Stimulated activated CD8-positive, alpha-beta memory T cell treated with anti-CD3 and anti-CD28 coated beads, Interleukin-2, amount 100 ng/mL, for 48 hours (primary cell): ENCODE data around the gene BMP2.

Source experiments
- DNase-seq, 2 donors: peaks; one replicate each; pipeline ENCODE4 v3.0.0-alpha.2; 2020; ENCODE audit warnings: low read depth in 2 of 2

The BMP2 gene

DNA sequence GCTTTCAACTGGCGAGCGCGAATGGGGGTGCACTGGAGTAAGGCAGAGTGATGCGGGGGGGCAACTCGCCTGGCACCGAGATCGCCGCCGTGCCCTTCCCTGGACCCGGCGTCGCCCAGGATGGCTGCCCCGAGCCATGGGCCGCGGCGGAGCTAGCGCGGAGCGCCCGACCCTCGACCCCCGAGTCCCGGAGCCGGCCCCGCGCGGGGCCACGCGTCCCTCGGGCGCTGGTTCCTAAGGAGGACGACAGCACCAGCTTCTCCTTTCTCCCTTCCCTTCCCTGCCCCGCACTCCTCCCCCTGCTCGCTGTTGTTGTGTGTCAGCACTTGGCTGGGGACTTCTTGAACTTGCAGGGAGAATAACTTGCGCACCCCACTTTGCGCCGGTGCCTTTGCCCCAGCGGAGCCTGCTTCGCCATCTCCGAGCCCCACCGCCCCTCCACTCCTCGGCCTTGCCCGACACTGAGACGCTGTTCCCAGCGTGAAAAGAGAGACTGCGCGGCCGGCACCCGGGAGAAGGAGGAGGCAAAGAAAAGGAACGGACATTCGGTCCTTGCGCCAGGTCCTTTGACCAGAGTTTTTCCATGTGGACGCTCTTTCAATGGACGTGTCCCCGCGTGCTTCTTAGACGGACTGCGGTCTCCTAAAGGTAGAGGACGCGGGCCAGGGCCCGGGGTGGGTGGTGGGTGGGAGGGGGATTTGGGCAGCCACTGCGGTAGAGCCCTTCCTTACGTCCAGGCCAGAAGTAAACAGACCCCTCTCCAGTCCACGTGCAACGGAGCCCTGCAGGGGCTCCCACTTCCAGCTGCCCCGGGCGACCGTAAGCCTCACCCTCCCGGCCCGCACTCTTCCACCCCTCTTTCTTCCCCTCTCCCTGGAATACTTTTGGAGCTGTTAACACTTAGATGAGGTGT is 998 bp downstream of the BMP2 start:
- no peak for DNase-seq

DNA sequence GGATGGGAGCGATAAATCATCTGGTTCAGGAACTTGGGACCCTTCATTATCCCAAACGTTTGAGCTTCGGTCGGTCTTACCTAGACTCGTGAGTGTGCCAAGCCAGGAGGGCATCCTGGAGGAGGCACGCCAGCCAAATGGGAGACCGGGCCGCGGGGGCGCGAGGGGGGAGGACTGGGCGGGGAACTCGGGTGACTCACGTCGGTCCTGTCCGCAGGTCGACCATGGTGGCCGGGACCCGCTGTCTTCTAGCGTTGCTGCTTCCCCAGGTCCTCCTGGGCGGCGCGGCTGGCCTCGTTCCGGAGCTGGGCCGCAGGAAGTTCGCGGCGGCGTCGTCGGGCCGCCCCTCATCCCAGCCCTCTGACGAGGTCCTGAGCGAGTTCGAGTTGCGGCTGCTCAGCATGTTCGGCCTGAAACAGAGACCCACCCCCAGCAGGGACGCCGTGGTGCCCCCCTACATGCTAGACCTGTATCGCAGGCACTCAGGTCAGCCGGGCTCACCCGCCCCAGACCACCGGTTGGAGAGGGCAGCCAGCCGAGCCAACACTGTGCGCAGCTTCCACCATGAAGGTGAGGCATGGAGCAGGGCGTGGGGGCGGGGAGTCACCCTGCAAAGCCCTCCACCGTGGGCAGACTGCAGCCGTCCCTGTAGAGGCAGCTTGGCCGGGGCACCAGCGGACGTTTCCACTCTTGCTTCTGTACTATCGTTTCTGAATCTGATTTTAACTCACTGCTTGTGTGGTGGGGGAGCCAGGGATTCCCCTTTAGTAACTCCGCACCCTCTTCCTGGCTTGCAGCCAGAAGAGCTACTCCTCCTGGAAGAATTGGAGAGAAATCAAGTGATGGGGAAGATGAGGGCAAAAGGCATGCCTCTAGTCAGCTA is 2.7 kb downstream of the BMP2 start:
- DNase-seq = no peak

DNA sequence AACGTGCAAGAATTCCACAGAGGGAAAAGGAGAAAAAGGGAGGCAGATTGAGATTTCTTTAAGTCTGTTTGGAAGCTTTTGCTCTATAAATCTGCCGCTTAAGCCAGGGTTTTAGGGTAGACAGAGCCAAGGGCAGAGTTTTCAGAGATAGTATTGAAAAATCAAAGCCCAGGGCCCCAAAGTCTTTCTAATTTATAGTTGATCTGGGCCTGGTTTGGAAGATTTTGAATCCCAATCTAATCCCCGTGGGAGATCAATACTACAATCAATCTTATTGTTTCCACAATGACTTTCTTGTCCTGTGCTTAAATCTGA is 3.3 kb downstream of the BMP2 start:
- no peak for DNase-seq

DNA sequence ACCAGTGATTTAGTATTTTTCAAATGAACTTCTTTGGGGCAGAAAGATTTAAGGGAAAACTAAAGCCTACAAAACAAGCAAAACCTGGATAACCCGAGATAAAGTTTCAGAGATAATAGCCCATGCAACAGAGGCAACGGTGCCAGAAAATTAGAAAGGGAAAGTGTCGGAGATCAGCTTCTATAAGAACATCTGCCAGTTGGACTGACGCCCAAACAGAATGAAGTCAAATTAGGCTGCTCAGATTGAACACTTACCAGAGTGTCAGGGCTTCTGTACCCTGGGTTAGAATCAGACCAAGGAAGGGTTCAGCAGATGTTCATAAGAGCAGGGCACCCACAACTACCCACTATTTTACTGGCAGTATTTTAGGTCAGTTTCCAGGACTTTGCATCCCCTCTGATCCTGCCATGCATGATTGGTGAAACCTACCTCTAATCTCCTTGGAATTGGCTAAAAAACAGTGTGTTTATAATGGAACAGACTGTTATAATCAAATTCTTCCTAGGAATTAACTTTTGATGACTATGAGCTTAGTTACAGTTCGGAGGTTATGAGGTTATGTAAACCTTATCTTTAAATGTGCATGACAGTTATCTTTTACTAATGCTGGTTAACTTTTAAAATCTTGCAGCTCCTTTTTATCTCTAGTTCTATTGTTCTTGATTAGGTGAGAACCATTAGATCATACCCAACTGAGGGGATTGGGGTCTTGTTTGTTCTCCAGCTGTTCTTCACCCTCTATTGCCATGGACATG is 13.1 kb downstream of the BMP2 start:
- DNase-seq = no peak

DNA sequence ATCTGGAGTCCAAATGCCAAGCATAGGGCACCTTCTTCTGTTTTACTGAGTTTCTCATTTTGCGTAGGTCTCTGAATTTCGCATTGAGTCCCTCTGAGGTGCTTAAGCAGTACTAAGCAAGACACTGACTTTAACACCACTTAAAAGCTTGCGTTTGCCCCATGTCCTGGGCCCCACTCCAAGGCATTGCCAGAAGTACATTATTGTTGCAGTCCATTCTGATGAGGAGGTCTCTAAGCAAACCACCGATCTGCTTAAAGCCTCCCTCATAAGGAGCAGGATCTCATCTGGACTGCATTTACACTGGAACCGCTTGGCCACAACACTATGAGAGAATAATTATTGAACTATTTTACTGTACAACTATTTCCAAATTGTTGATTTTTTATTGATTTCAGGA is 16.3 kb downstream of the BMP2 start:
- DNase-seq = no peak

DNA sequence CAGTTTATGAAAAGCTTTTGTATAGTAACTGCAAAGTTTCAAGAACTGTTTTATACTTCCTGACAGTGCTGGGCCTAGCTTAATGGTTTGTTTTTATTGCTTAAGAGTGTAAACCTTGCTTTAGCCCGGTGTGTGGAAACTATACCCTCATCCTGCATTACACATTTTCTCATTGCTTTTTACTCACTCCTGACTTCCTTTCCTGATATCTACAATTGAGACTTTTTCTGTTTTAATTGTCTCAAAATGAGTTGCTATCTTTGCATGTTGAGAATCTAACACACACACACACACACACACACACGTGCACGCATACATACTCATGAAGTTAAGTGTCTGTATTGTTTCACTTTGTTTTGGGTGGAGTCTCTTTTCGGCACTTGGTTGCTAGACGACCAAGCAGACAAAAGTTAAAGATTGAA is 16.7 kb downstream of the BMP2 start:
- no peak for DNase-seq

DNA sequence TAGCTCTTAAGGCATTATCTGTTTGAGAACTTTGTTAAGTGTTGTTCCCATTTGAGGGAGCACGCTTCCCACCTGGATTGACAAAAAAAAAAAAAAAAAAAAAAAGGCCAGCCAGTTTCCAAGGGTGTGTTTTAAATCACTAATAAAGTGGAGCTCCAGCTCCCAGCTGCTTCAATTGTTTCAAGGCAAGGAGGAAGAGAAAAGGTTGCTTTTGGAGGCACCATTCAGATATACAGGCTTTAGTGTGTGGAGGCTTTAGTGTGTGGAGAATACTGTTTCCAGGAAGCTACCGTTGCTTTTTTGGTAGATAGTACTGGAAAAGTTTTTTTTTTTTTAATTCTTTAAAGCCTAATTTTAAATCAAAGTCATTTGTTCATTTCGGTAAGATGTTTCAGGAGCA is 17.3 kb downstream of the BMP2 start:
- no peak for DNase-seq

DNA sequence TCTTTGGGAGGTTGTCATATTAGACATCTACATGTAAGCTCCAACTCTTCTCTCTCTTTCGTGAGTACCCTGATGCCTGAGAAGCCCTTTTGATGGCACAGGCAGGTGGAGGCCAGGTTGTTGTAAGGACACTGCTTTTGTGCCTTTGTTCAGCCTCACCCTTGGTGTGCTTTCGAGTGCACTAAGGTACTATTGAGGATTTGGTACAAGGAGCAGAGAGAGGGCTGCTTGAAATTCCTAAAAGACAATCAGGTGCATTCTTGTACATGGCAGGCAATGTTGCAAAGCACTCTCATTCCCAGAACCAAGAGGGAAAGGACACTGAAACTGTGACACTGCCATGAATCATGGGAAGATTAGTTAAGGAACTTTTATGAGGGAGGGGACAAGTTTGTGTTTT is 19.1 kb downstream of the BMP2 start:
- DNase-seq = no peak

DNA sequence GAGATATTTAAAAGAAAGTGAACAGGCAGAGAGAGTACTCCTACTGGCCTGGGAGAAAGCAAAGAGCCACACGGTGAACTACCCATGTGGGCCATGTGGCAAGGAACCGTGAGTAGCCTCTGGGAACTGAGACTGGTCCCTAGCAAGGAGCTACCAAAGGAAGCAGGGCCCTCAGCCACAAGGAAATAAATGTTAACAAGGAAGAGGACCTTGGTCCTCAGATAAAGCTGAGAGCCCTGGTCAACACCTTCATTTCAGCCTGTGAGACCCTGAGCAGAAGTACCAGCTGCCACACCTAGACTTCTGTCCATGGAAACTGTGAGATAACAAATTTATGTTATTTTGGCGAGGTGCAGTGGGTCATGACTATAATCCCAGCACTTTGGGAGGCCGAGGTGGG is 25.3 kb downstream of the BMP2 start:
- no peak for DNase-seq

DNA sequence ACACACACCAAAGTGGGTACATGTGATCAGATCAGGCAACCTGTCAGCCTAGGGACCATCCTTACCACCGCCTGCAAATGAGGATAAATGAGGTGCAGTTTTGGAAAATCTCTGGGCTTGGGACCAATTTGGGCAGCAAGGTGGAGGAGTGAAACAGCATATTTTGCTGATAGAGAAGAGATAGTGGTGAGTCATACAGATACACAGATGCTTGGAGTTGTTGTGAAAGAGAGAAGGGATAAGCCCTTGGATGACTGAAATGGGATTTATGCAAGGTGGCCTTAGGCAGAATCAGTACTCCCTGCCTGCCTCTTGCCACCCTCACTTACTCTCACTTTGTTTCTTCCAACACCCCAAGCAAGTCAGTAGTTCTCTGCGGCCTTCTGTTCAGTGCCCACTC is 34.7 kb downstream of the BMP2 start:
- no peak for DNase-seq

DNA sequence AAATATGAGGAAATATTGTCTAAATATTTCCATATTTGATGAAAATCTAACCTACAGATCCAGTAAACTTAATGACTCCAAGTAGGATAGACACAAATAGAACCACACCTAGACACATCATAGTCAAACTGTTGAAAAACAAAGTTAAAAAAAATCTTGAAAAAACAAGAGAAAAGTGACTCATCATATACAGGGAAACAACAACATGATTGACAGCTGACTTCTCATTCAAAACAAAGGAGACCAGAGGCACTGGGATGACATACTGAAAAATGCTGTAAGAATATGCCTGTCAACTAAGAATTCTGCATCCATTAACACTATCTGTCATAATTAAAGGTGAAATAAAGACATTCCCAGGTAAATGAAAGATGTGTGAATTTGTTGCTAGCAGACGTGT is 38.8 kb downstream of the BMP2 start:
- no peak for DNase-seq

DNA sequence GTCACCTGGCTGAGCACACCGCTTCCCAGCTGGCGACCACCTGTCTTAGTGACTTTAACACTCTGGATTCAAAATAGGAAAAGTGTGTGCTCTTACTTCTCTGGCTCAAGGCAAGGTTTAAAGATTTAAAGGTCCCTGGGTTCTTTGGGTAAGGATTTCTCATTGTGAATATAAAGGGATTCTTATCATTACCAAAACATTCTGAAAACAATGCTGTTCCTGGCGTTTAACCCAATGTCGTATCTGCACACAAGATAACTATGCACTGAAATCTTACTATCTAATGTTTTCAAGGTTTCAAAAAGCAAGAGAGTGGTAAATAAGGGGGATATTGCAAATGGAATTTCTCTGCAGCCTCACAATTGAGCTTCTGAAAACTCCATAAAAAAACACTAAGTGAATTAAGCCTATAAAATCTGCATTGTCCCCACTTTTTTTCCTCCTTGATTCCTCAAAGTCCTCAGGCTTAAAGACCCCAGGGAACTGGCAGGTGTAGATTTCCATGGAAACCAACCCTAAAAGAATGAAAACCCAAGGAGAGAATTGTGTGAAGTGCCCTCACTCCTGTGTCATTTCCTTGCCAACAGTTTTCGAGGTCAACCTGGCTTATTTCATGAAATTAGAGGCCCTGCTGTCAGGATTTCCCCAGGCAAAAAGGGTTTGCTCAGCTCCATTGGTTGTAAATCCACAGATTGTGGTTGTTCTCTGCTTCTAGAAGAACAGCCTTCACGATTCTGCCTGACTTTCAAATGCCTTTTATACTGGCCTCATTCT is 44.0 kb downstream of the BMP2 start:
- DNase-seq = no peak

DNA sequence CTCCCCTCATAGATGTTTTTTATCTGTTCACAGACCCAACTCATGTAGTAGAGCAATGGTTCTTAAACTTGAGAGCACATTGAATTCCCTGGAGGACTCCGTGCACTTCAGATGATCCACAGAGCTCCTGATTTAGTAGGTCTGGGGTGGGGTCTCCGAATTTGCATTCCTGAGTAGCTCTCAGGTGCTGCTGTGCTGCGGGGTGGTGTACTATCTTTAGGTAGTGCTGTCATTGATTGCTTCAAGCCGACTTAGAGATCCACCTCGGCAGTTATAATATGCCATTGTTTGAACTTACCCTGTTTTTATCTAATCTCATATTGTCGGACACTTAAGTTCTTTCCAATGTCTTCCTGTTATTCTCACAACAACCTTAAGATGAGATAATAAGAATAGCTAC is 45.0 kb downstream of the BMP2 start:
- DNase-seq = no peak

DNA sequence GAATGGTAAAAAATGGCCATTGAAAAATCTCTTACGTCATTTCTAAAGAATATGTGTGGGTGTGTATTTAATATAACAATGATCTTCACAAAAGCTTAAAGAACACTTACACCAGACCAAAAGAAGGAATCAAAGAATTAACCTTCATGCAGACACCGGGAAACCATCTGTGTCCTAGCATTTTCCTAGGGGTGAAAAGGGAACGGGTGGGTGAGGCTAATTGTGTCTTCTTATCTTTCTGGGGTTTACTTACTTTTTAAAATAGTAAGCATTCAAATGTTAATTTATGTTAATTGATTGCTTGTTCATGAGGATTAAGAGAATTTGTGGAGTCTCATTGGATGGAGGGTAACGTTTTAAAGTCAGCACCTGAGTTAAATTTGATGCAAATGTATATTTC is 47.5 kb downstream of the BMP2 start:
- DNase-seq = no peak

DNA sequence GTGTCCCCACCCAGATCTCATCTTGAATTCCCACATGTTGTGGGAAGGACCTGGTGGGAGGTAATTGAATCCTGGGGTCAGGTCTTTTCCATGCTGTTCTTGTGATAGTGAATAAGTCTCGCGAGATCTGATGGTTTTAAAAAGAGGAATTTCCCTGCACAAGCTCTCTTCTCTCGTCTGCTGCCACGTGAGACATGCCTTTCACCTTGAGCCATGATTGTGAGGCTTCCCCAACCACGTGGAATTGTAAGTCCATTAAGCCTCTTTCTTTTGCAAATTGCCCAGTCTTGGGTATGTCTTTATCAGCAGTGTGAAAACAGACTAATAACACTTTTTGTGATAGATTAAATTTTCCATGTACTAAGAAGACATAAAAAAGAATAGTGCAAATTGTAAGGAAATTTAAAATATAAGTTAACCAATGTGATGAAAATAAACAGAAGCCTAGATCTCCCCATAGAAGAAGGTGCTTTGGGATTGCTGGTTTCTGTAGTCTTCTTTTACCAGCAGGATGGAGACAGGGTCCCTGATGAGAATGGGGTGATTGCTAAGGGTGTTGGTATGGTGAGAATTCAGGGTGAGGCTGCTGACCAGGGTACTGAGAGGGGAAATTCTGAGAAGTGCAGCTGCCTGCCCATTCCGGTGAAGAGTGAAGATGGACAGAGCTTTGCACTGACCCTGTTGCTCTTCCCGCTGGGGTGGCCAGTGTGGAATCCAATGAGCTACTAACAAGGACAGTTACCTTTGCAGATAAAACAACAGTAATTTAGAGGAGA is 50.7 kb downstream of the BMP2 start:
- no peak for DNase-seq

DNA sequence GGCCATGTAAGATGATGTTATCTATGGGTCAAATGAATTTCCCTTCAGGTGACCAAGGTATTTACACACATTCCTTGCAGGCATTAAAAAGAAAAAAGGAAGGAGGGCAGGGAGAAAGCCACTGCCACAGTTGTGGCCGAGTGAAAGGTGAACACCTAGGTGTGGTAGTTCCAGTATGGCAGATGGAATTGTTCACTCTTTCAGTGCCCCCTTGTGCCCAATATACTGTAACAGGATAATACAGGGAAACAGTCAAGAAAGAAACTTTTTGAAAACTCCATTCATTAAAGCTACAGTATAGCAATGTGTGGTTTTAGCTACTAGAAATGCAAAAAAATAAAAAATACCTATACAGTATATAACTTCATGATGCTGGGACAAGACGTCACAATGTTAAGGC is 52.1 kb downstream of the BMP2 start:
- no peak for DNase-seq

DNA sequence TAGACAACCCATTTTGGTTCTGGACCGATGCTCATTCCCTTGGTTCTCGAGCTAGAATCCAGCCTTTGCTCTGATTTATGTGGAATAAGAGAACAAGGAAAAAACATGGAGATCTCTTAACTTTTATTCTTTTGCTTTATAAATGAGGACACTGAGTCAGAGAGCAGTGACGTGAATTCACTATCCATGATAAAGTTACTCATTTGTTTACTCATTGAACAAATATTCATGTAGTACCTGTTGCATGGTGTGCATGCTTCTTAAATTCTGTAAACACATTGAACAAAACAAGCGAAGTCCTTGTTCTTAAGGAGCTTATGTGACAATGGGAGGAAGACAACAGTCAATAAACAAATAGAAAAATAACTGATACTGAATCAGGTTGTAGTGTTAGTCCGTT is 56.9 kb downstream of the BMP2 start:
- no peak for DNase-seq

DNA sequence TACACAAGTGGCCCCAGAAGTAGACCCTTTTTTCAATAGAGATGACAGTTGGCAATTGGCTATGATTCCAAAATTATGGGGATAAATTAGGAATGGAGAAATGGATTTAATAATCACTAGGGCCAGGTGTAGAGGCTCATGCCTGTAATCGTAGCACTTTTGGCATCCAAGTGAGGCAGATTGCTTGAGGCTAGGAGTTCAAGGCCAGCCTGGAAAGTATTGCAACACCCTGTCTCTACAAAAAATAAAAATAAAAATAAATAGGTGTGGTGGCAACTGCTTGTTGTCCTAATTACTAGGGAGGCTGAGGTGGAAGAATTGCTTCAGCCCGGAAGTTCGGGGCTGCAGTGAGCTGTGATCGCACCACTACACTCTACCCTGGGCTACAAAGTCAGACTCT is 60.0 kb downstream of the BMP2 start:
- no peak for DNase-seq

DNA sequence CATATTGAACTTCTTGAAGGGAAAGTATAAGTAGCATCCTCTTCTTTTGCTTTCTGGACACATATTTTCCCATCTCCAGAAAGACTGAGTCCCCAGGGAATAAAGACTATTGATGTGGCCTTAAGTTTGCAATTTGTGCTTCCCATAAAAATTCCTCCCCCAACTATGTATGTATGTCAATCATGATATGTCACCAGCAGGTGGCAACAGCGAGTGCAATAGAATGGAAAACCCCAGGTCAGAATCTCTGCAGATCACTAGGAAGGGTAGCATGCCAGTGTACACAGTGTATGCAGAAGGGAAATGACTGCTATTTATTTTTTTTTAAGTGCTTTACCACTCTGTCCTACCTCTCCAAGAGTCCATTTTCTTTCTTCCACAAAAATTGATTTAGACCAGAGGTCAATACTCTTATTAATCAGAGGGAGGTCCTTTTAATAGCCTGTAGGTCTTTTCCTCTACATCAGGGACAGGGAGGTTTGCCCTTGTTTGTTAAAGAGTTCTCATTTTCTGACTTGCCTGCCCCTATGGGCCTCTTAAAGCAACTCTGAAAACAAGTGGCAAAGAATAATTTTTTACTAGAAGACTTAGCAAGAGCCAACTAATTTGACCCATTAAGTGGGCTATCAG is 61.4 kb downstream of the BMP2 start:
- DNase-seq = peak; percentile 4 to 17

DNA sequence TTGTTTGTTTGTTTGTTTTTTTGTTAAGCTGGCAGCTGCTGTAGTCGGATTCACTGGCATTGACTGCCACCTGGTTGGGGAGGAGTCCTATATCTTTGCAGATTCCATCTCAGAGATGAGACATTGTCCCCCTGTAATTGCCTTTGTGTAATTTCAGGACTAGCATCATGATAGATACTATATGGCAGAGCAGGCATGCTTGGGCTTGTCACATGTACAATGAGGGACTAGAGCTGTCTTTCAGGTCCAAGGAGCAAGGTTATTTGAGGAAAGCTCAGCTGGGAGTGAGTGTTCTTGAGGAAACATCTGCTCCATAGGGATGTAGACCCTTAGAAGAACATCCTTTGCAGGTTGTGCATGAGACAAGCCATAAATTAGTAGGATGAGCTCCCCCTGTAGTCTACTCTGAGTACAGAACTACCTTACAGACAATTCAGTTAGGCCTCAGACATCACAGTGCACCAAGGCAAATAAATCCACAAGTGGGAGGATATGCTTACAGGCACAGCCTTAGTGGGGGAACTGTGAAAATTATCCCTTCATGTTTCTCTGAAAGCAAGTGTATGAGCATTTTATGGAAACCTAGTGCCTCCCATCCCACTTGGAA is 62.1 kb downstream of the BMP2 start:
- no peak for DNase-seq
